ENCODE measurements around the gene GABRB3. TPM values are rescaled to one million over a fixed set of nuclear protein-coding genes. Genes with fewer than 3 reads are reported as not detected.

The GABRB3 gene
- total and polyA plus RNA-seq, 2 of the 8 experiments (the other 6 are each of a cell fraction or from before 2014, with no cell fraction given): 98.8 to 163 TPM

DNA sequence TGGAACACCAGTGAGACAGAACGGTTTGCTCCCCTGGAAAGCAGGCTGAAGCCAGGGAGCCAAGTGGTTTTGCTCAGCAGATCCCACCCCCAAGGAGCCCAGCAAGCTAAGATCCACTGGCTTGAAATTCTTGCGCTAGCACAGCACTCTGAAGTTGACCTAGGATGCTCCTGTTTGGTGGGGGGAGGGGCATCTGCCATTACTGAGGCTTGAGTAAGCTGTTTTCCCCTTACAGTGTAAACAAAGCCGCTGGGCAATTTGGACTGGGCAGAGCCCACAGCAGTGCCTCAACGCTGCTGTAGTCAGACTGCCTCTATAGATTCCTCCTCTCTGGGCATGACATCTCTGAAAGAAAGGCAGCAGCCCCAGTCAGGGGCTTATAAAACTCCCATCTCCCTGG is 241.4 kb downstream of the GABRB3 start:
- H4K8ac ChIP-seq (ENCODE audit: extremely low read depth, insufficient read depth, low read length): no peak overlapping the region
- no peaks in the 10 kb centered on the region for H3K27me3 ChIP-seq (replicated peaks in 1 of 4; ENCODE audit: control insufficient read depth in 3 of 4, extremely low read depth in 1 of 4, insufficient read depth in 3 of 4, low read length in 3 of 4)
- no peak overlapping the region for H2BK5ac ChIP-seq (ENCODE audit: low read depth, low read length)
- H2BK12ac ChIP-seq (ENCODE audit: low read depth, low read length): no peak overlapping the region
- no peak overlapping the region for H4K5ac ChIP-seq (ENCODE audit: insufficient read length, low read depth, low read length)
- WGBS, 2 experiments (ENCODE audit: extremely low coverage in 1 of 2, insufficient coverage in 1 of 2, insufficient read length in 1 of 2, insufficient replicate concordance in 2 of 2, low coverage in 1 of 2, low lambda C conversion rate in 2 of 2, missing lambda C conversion rate in 1 of 2): 95% methylated on average over 4 of the region's 4 CpGs; no CpG with 5 or more reads in 1 of the 2 experiments
- ChIA-PET CTCF (ENCODE audit: partially characterized antibody) (no interaction called here), POLR2A (ENCODE audit: partially characterized antibody) (no interaction called here)
- no peak overlapping the region for H3K18ac ChIP-seq (ENCODE audit: extremely low read depth, low read length)
- H3K56ac ChIP-seq (replicated peaks; ENCODE audit: insufficient read length, low read depth, low read length): no peak overlapping the region
- no peak overlapping the region for H2AFZ ChIP-seq (ENCODE audit: low read length)
- TF ChIP-seq RNF2 (IDR thresholded peaks at IDR 0.05; ENCODE audit: borderline replicate concordance, low read depth, low read length, missing control alignments, poor library complexity, severe bottlenecking) (no peak), FOSL1 (IDR thresholded peaks at IDR 0.05; ENCODE audit: insufficient read depth, low read depth, low read length) (no peak), ATF2 (IDR thresholded peaks at IDR 0.05; ENCODE audit: low read length) (no peak), SIRT6 (IDR thresholded peaks at IDR 0.05; ENCODE audit: low read length) (no peak), BCL11A (IDR thresholded peaks at IDR 0.05; ENCODE audit: low read depth in 2 of 2, low read length in 2 of 2) (no peak), EP300 (IDR thresholded peaks at IDR 0.05; ENCODE audit: borderline replicate concordance in 1 of 2, low read depth in 2 of 2, low read length in 2 of 2) (no peak), GABPA (IDR thresholded peaks at IDR 0.05; ENCODE audit: borderline replicate concordance, insufficient read depth, low read length) (no peak)
- TF ChIP-seq, protein P1, sequence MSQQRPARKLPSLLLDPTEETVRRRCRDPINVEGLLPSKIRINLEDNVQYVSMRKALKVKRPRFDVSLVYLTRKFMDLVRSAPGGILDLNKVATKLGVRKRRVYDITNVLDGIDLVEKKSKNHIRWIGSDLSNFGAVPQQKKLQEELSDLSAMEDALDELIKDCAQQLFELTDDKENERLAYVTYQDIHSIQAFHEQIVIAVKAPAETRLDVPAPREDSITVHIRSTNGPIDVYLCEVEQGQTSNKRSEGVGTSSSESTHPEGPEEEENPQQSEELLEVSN (IDR thresholded peaks at IDR 0.05): no peak
- FAIRE-seq (no peak), DNase-seq (ENCODE audit: low read depth in 1 of 2, low spot score in 2 of 2) (no peak)
- H3K79me1 ChIP-seq (ENCODE audit: low read depth, low read length): no peaks in the 10 kb centered on the region
- no peak overlapping the region for H2BK120ac ChIP-seq (replicated peaks; ENCODE audit: low read depth, low read length)
- H4K91ac ChIP-seq (replicated peaks; ENCODE audit: insufficient read length, low read length): no peak overlapping the region
- H3K14ac ChIP-seq (ENCODE audit: insufficient read length): no peak overlapping the region
- no peaks in the 10 kb centered on the region for H3K36me3 ChIP-seq (ENCODE audit: control insufficient read depth in 2 of 4, insufficient read depth in 4 of 4, low read length in 3 of 4)
- H3K4me1 ChIP-seq (replicated peaks in 1 of 4; ENCODE audit: control insufficient read depth in 3 of 4, insufficient read depth in 4 of 4, low read length in 3 of 4): no peaks in the 10 kb centered on the region
- no peak overlapping the region for H3K4me2 ChIP-seq (ENCODE audit: insufficient read depth in 1 of 2, low read depth in 2 of 2, low read length in 2 of 2)
- no peak overlapping the region for H3K4me3 ChIP-seq (ENCODE audit: extremely low read depth in 1 of 4, insufficient read depth in 2 of 4, low read depth in 3 of 4, low read length in 4 of 4)
- H2BK15ac ChIP-seq (ENCODE audit: low read length): no peak overlapping the region
- H3K79me2 ChIP-seq (ENCODE audit: control insufficient read depth in 1 of 2, insufficient read depth in 2 of 2, low read length in 2 of 2): no peaks in the 10 kb centered on the region
- H3K23ac ChIP-seq (ENCODE audit: insufficient read length): no peak overlapping the region
- H3K23me2 ChIP-seq (ENCODE audit: low read depth, low read length): no peaks in the 10 kb centered on the region
- H2AK5ac ChIP-seq (ENCODE audit: low read depth, low read length): no peak overlapping the region
- no peak overlapping the region for H3K9ac ChIP-seq (replicated peaks in 1 of 4; ENCODE audit: extremely low read depth in 1 of 4, low read depth in 3 of 4, low read length in 3 of 4)
- H3K9me3 ChIP-seq (ENCODE audit: insufficient read depth in 2 of 2, low read depth in 1 of 2, low read length in 1 of 2): no peaks in the 10 kb centered on the region
- no peak overlapping the region for H2BK20ac ChIP-seq (ENCODE audit: low read length)
- H3K4ac ChIP-seq (replicated peaks; ENCODE audit: insufficient read length, low read depth, low read length): no peak overlapping the region
- H3K27ac ChIP-seq (ENCODE audit: low read depth, low read length): no peak overlapping the region
- no peaks in the 10 kb centered on the region for H4K20me1 ChIP-seq (replicated peaks in 1 of 2; ENCODE audit: control insufficient read depth in 1 of 2, insufficient read depth in 2 of 2, low read length in 2 of 2)

Measured in H1 (cell line).